Endothelial cell of umbilical vein (primary cell): ENCODE data around the gene DDA1.
"Not testable (repeated sequence)": the region's sequence is repeated elsewhere in the genome, so short reads cannot be mapped to it uniquely, and the experiment has no call there.

Experiments
- CTCF ChIP-seq, 2 donors: IDR thresholded peaks; 1 replicate in 1 of 2; 2 replicates in 1 of 2; pipeline ENCODE4 v1.5.1; 2011; ENCODE audit warnings: low read length in 2 of 2, mild to moderate bottlenecking in 2 of 2, moderate library complexity in 2 of 2, control low read depth in 1 of 2, inconsistent platforms in 1 of 2, low read depth in 1 of 2; ENCODE audit not compliant: insufficient read depth in 1 of 2; ENCODE audit errors: extremely low read depth in 1 of 2
- EZH2 ChIP-seq: IDR thresholded peaks from 2 replicates; pipeline ENCODE4 v1.6.1; 2012; ENCODE audit warnings: borderline replicate concordance, low read depth, mild to moderate bottlenecking, moderate library complexity, low read length, inconsistent platforms; ENCODE audit not compliant: severe bottlenecking
- FOS ChIP-seq: IDR thresholded peaks from 2 replicates; pipeline ENCODE4 v1.6.1; 2011; ENCODE audit warnings: mild to moderate bottlenecking, low read length, moderate library complexity, borderline replicate concordance; ENCODE audit not compliant: insufficient read depth
- POLR2A ChIP-seq: IDR thresholded peaks from 2 replicates; pipeline ENCODE4 v1.6.1; 2012; ENCODE audit warnings: low read depth, mild to moderate bottlenecking, control low read depth, low read length
- POLR2AphosphoS5 ChIP-seq: IDR thresholded peaks from 2 replicates; pipeline ENCODE4 v1.6.1; 2012; ENCODE audit warnings: low read depth, mild to moderate bottlenecking, control low read depth, low read length, moderate library complexity; ENCODE audit not compliant: insufficient read depth
- TF ChIP-seq, protein P1 (sequence below): IDR thresholded peaks from 2 replicates; pipeline ENCODE4 v1.6.1; 2011; ENCODE audit not compliant: insufficient read depth, insufficient read length

DNA sequence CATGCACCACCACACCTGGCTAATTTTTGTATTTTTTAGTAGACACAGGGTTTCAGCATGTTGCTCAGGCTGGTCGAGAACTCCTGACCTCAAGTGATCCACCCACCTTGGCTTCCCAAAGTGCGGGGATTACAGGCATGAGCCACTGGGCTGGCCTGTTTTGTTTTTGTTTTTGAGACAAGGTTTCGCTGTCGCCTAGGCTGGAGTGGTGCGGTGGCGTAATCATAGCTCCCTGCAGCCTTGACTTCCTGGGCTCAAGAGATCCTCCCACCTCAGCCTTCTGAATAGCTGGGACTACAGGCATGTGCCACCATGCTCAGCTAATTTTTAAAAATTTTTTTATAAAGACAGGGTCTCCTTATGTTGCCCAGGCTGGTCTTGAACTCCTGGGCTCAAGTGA, 13.8 kb upstream of the DDA1 start:
- TF ChIP-seq CTCF (IDR thresholded peaks at IDR 0.05; ENCODE audit: extremely low read depth in 1 of 2, insufficient read depth in 1 of 2, low read depth in 1 of 2, low read length in 2 of 2); POLR2AphosphoS5; POLR2A; FOS; EZH2: not testable (repeated sequence)
- TF ChIP-seq, protein P1, sequence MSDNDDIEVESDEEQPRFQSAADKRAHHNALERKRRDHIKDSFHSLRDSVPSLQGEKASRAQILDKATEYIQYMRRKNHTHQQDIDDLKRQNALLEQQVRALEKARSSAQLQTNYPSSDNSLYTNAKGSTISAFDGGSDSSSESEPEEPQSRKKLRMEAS = not testable (repeated sequence)
